HUDEP-2 (cell line): ENCODE data around the gene PRSS2.
A peak's percentile ranks its signal among the peaks of the same experiment; 100 is the strongest.

Experiments used
- DNase-seq, 76 experiments: peaks; one replicate each; lab custom pipeline; 2025; ENCODE audit not compliant: unreplicated experiment in 76 of 76; lab: John Stamatoyannopoulos, UW

Gene PRSS2

GRCh38 chr7:142800088-142800487 is 29.3 kb downstream of the PRSS2 start:
- no peak for DNase-seq

- no peak for DNase-seq
Measured at GRCh38 chr7:142800699-142801260, 30.0 kb downstream of the PRSS2 start.

- no peak for DNase-seq
Measured at GRCh38 chr7:142801601-142802295, 31.0 kb downstream of the PRSS2 start.

GRCh38 chr7:142802301-142802700 is 31.5 kb downstream of the PRSS2 start:
- DNase-seq = no peak

- DNase-seq = no peak
Measured at GRCh38 chr7:142803901-142804300, 33.1 kb downstream of the PRSS2 start.

GRCh38 chr7:142804728-142805207 is 34.0 kb downstream of the PRSS2 start:
- peak in 7 of 76 experiments; percentile 8 to 29 (median 18) for DNase-seq

GRCh38 chr7:142805350-142806021 is 34.7 kb downstream of the PRSS2 start:
- DNase-seq = no peak

- peak in 6 of 76 experiments; percentile 15 to 37 (median 32) for DNase-seq
Measured at GRCh38 chr7:142806022-142806356, 35.2 kb downstream of the PRSS2 start.

- DNase-seq = no peak
Measured at GRCh38 chr7:142806957-142807356, 36.2 kb downstream of the PRSS2 start.

- peak in 1 of 76 experiments; percentile 5 for DNase-seq
Measured at GRCh38 chr7:142807855-142808460, 37.2 kb downstream of the PRSS2 start.

- DNase-seq = no peak
Measured at GRCh38 chr7:142808461-142808801, 37.7 kb downstream of the PRSS2 start.

- DNase-seq = peak in 21 of 76 experiments; percentile 3 to 50 (median 27)
Measured at GRCh38 chr7:142808802-142809583, 38.2 kb downstream of the PRSS2 start.

GRCh38 chr7:142809671-142810070 is 38.9 kb downstream of the PRSS2 start:
- no peak for DNase-seq

- DNase-seq = peak in 34 of 76 experiments; percentile 4 to 67 (median 43)
Measured at GRCh38 chr7:142811154-142811737, 40.5 kb downstream of the PRSS2 start.

GRCh38 chr7:142812437-142813215 is 41.9 kb downstream of the PRSS2 start:
- peak in 70 of 76 experiments; percentile 8 to 82 (median 59) for DNase-seq

GRCh38 chr7:142813226-142813625 is 42.5 kb downstream of the PRSS2 start:
- DNase-seq = no peak

GRCh38 chr7:142813699-142814098 is 42.9 kb downstream of the PRSS2 start:
- DNase-seq = no peak

GRCh38 chr7:142814451-142814850 is 43.7 kb downstream of the PRSS2 start:
- no peak for DNase-seq

GRCh38 chr7:142815134-142815533 is 44.4 kb downstream of the PRSS2 start:
- no peak for DNase-seq

GRCh38 chr7:142817506-142817905 is 46.7 kb downstream of the PRSS2 start:
- no peak for DNase-seq
